Measurements from ENCODE around the gene LRP10. TPM values are rescaled to one million over a fixed set of nuclear protein-coding genes. Genes with fewer than 3 reads are reported as not detected.

The LRP10 gene
- total and polyA plus RNA-seq, 4 donors = 25.7 to 148 (median 94.0) TPM

GRCh38 chr14:22836301-22837113 is 35.0 kb upstream of the LRP10 start, which contains the start of gene MMP14:
Gene MMP14 (plus strand): TSS chr14:22836585. CDS start chr14:22836818, 233 bp downstream.
- ATAC-seq (ENCODE audit: insufficient read depth, low FRiP score) (peak; percentile 52), DNase-seq (peak; percentile 94 to 97 (median 97))
- no peak for TF ChIP-seq CTCF (IDR thresholded peaks at IDR 0.05; ENCODE audit: control extremely low read depth, extremely low read depth)
- Histone ChIP-seq H3K4me3 (peak within 1 kb of the TSS; percentile 74), H3K27ac (ENCODE audit: low read depth in 1 of 2, low read length in 1 of 2) (peak within 1 kb of the TSS; percentile 76 to 89), H3K9ac (ENCODE audit: insufficient read depth in 1 of 2, low read length in 2 of 2) (peak within 1 kb of the TSS; percentile 95 to 99), H3K27me3 (ENCODE audit: control insufficient read depth in 3 of 3, insufficient read depth in 3 of 3, low read length in 2 of 3) (no peaks in the 10 kb centered on the region), H3K36me3 (ENCODE audit: control insufficient read depth in 4 of 4, insufficient read depth in 4 of 4, low read length in 4 of 4) (peaks cover 4 to 19% (median 13%) of the 10 kb centered on the region in 4 donors), H3K9me3 (ENCODE audit: control insufficient read depth in 4 of 4, insufficient read depth in 3 of 4, low read length in 3 of 4) (peaks cover 0 to 2% (median 0%) of the 10 kb centered on the region in 4 donors), H3K4me1 (ENCODE audit: control insufficient read depth in 5 of 5, insufficient read depth in 5 of 5, low read length in 5 of 5) (peaks cover 0 to 27% (median 17%) of the 10 kb centered on the region in 5 donors)
- WGBS, 2 donors = 5% methylated on average over 44 to 46 of the region's 46 CpGs

- peaks cover 0 to 2% (median 0%) of the 10 kb centered on the region in 4 donors for H3K9me3 ChIP-seq (ENCODE audit: control insufficient read depth in 4 of 4, insufficient read depth in 3 of 4, low read length in 3 of 4)
- TF ChIP-seq CTCF (IDR thresholded peaks at IDR 0.05; ENCODE audit: control extremely low read depth, extremely low read depth) = no peak
- peaks cover 0 to 27% (median 17%) of the 10 kb centered on the region in 5 donors for H3K4me1 ChIP-seq (ENCODE audit: control insufficient read depth in 5 of 5, insufficient read depth in 5 of 5, low read length in 5 of 5)
- WGBS, 2 donors = 2 to 3% methylated on average over 57 of the region's 57 CpGs
- ATAC-seq (ENCODE audit: insufficient read depth, low FRiP score) (peak; percentile 43), DNase-seq (peak; percentile 70 to 78 (median 77))
- peak overlapping the region; percentile 74 for H3K4me3 ChIP-seq
- H3K36me3 ChIP-seq (ENCODE audit: control insufficient read depth in 4 of 4, insufficient read depth in 4 of 4, low read length in 4 of 4) = peaks cover 4 to 27% (median 19%) of the 10 kb centered on the region in 4 donors
- peak overlapping the region; percentile 95 to 99 for H3K9ac ChIP-seq (ENCODE audit: insufficient read depth in 1 of 2, low read length in 2 of 2)
- no peaks in the 10 kb centered on the region for H3K27me3 ChIP-seq (ENCODE audit: control insufficient read depth in 3 of 3, insufficient read depth in 3 of 3, low read length in 2 of 3)
- peak overlapping the region; percentile 76 to 89 for H3K27ac ChIP-seq (ENCODE audit: low read depth in 1 of 2, low read length in 1 of 2)
These were observed 34.3 kb upstream of the LRP10 start for GRCh38 chr14:22837114-22837749.

- peak; percentile 16 for ATAC-seq (ENCODE audit: insufficient read depth, low FRiP score)
- peak; percentile 47 to 75 (median 67) for DNase-seq
- peaks cover 4 to 33% (median 27%) of the 10 kb centered on the region in 4 donors for H3K36me3 ChIP-seq (ENCODE audit: control insufficient read depth in 4 of 4, insufficient read depth in 4 of 4, low read length in 4 of 4)
- H3K27ac ChIP-seq (ENCODE audit: low read depth in 1 of 2, low read length in 1 of 2) = peak overlapping the region; percentile 76 to 89
- no peak for TF ChIP-seq CTCF (IDR thresholded peaks at IDR 0.05; ENCODE audit: control extremely low read depth, extremely low read depth)
- H3K4me3 ChIP-seq = peak overlapping the region; percentile 74
- no peaks in the 10 kb centered on the region for H3K27me3 ChIP-seq (ENCODE audit: control insufficient read depth in 3 of 3, insufficient read depth in 3 of 3, low read length in 2 of 3)
- 28 to 33% methylated on average over 25 of the region's 25 CpGs for WGBS, 2 donors
- peaks cover 0 to 4% (median 0%) of the 10 kb centered on the region in 4 donors for H3K9me3 ChIP-seq (ENCODE audit: control insufficient read depth in 4 of 4, insufficient read depth in 3 of 4, low read length in 3 of 4)
- peaks cover 0 to 27% (median 17%) of the 10 kb centered on the region in 5 donors for H3K4me1 ChIP-seq (ENCODE audit: control insufficient read depth in 5 of 5, insufficient read depth in 5 of 5, low read length in 5 of 5)
- H3K9ac ChIP-seq (ENCODE audit: insufficient read depth in 1 of 2, low read length in 2 of 2) = peak overlapping the region; percentile 90 to 99
These were observed 33.6 kb upstream of the LRP10 start for GRCh38 chr14:22837750-22838538.
